ENCODE measurements around the gene FLNA. TPM values are rescaled to one million over a fixed set of nuclear protein-coding genes. Genes with fewer than 3 reads are reported as not detected.

Gene FLNA
- total RNA-seq, 1 donor from 2014 or later = 406 TPM

- peak; percentile 76 for DNase-seq
Measured at GRCh38 chrX:154378059-154378798, 3.8 kb upstream of the FLNA start.

- DNase-seq = no peak
Measured at GRCh38 chrX:154376774-154377173, 2.3 kb upstream of the FLNA start.

- no peak for DNase-seq
Measured at GRCh38 chrX:154375156-154375504, 696 bp upstream of the FLNA start.

- DNase-seq = peak; percentile 85
Measured at GRCh38 chrX:154373340-154374306, 811 bp downstream of the FLNA start.

GRCh38 chrX:154372612-154373022, 1.8 kb downstream of the FLNA start:
- DNase-seq = no peak

GRCh38 chrX:154371789-154372300, 2.6 kb downstream of the FLNA start:
- no peak for DNase-seq

GRCh38 chrX:154371017-154371788, 3.2 kb downstream of the FLNA start:
- DNase-seq = peak; percentile 97

- DNase-seq = peak; percentile 50
Measured at GRCh38 chrX:154370300-154371016, 4.0 kb downstream of the FLNA start.

- DNase-seq = peak; percentile 95
Measured at GRCh38 chrX:154369449-154370299, 4.8 kb downstream of the FLNA start.

- peak; percentile 71 for DNase-seq
Measured at GRCh38 chrX:154368630-154369448, 5.6 kb downstream of the FLNA start.

GRCh38 chrX:154367474-154368308, 6.7 kb downstream of the FLNA start:
- no peak for DNase-seq

GRCh38 chrX:154366666-154367055, 7.8 kb downstream of the FLNA start:
- no peak for DNase-seq

GRCh38 chrX:154365997-154366665, 8.3 kb downstream of the FLNA start:
- no peak for DNase-seq

- no peak for DNase-seq
Measured at GRCh38 chrX:154365052-154365600, 9.3 kb downstream of the FLNA start.

GRCh38 chrX:154363706-154364439, 10.6 kb downstream of the FLNA start:
- no peak for DNase-seq

- no peak for DNase-seq
Measured at GRCh38 chrX:154362085-154362742, 12.2 kb downstream of the FLNA start.

Measured in tongue (tissue), 2 donors.